ENCODE results near the gene THSD7A. TPM values are rescaled to one million over a fixed set of nuclear protein-coding genes. Genes with fewer than 3 reads are reported as not detected.

The THSD7A gene
- total and polyA plus RNA-seq, 10 of the 15 experiments (the other 5 are each of a cell fraction or from before 2014, with no cell fraction given): 0.03 to 0.09 (median 0.03) TPM; not detected in 7

DNA sequence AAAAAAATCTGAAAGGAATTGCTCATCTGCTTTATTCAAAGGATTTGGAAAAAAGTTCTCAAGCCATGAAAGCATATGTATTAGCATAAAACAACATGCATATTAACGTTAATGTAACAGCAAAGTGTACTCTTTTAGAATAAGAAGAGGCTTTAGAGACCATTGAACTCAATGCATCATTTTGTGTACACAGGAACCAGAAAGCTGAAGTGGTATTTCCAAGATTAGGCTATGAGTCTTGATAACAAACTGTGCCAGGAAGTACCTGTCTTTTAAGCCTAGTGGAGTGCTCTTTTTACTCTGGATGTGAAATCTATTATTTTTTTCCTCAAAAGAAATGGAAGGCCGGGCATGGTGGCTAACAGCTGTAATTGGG is 164.2 kb downstream of the THSD7A start:
- CTCF ChIA-PET: no interaction called here

DNA sequence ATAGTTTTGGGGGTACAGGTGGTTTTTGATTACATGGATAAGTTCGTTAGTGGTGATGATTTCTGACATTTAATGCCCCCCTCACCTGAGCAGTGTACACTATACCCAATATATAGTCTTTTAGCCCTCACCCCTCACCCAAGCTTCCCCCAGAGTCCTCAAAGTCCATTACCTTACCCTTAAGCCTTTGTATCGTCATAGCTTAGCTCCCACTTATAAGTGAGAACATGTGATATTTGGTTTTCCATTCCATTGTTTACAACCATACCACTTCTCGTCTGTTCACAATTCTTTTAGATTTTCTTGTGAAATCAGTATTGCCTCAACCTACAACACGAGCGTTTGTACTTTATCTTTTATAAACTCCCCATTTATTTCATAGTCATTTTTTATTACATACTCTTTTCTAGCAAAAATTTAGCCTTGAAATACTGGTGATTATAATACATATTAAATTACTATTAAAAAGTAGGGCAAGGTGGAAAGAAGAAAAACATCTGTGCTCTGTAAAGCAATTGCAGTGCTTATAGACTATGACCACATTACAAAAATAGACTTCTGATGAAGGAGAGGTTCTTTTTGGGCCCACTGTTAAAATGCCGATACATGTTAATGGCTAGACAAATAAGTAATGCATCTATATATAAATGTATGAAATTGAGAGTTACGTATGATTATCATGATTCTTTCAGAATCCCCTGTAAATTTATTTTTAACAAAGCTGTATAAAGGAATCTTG is 164.8 kb downstream of the THSD7A start:
- Histone ChIP-seq H3K27ac (ENCODE audit: control insufficient read depth, insufficient read depth) (no peak overlapping the region), H3K9ac (ENCODE audit: control insufficient read depth, insufficient read depth, low read length) (no peak overlapping the region), H3K79me2 (ENCODE audit: control insufficient read depth, insufficient read depth, low read length) (no peaks in the 10 kb centered on the region), H3K36me3 (ENCODE audit: control insufficient read depth in 2 of 2, insufficient read depth in 2 of 2, low read length in 1 of 2) (no peaks in the 10 kb centered on the region), H3K9me3 (replicated peaks; ENCODE audit: control insufficient read depth, insufficient read depth, low read length) (no peaks in the 10 kb centered on the region), H4K20me1 (ENCODE audit: control insufficient read depth, insufficient read depth) (no peaks in the 10 kb centered on the region), H3K4me1 (ENCODE audit: control insufficient read depth, insufficient read depth, low read length) (no peaks in the 10 kb centered on the region), H2AFZ (ENCODE audit: control insufficient read depth, low read depth, low read length) (no peak overlapping the region), H3K4me3 (no peak overlapping the region), H3K4me2 (ENCODE audit: control insufficient read depth, insufficient read depth) (no peak overlapping the region), H3K27me3 (replicated peaks in 1 of 2; ENCODE audit: control insufficient read depth in 2 of 2, insufficient read depth in 2 of 2, low read length in 1 of 2) (no peaks in the 10 kb centered on the region)
- WGBS (ENCODE audit: insufficient coverage, insufficient replicate concordance, low lambda C conversion rate, missing lambda C conversion rate): 12% methylated on average over 7 of the region's 7 CpGs
- CTCF ChIA-PET: no interaction called here
- intact Hi-C loops (cut with micrococcal nuclease; ENCODE audit: unreplicated experiment): no loop called here
- POLR2A ChIA-PET: no interaction called here
- no peak for FAIRE-seq
- DNase-seq (ENCODE audit: low read depth, low spot score): no peak
- in situ Hi-C loops (cut with MboI): no loop called here
- TF ChIP-seq JUND (IDR thresholded peaks at IDR 0.05; ENCODE audit: low read depth, low read length): no peak
- no peak for TF ChIP-seq RELA (IDR thresholded peaks at IDR 0.05; ENCODE audit: borderline replicate concordance, partially characterized antibody)
- TF ChIP-seq NRF1 (conservative IDR thresholded peaks at IDR 0.05; ENCODE audit: low read depth, low read length): no peak
- no peak for TF ChIP-seq ZSCAN29 (IDR thresholded peaks at IDR 0.05)
- no peak for TF ChIP-seq PAX8 (IDR thresholded peaks at IDR 0.05)
- no peak for TF ChIP-seq ZZZ3 (IDR thresholded peaks at IDR 0.05; ENCODE audit: control insufficient read depth, insufficient read length, low read depth)
- BruUV-seq (replicated peaks): no TSS peak
- RAD21 ChIA-PET (ENCODE audit: unreplicated experiment): no interaction called here
- no peak for ATAC-seq
- SMC1A ChIA-PET (ENCODE audit: uncharacterized antibody, unreplicated experiment): no interaction called here

More for the DNA sequence above, 164.2 kb downstream of the THSD7A start:
- Histone ChIP-seq H3K9ac (ENCODE audit: control insufficient read depth, insufficient read depth, low read length) (no peak overlapping the region), H3K9me3 (replicated peaks; ENCODE audit: control insufficient read depth, insufficient read depth, low read length) (no peaks in the 10 kb centered on the region), H3K27me3 (replicated peaks in 1 of 2; ENCODE audit: control insufficient read depth in 2 of 2, insufficient read depth in 2 of 2, low read length in 1 of 2) (no peaks in the 10 kb centered on the region), H2AFZ (ENCODE audit: control insufficient read depth, low read depth, low read length) (no peak overlapping the region), H3K4me2 (ENCODE audit: control insufficient read depth, insufficient read depth) (no peak overlapping the region), H3K27ac (ENCODE audit: control insufficient read depth, insufficient read depth) (no peak overlapping the region), H3K4me3 (no peak overlapping the region), H3K4me1 (ENCODE audit: control insufficient read depth, insufficient read depth, low read length) (no peaks in the 10 kb centered on the region), H3K36me3 (ENCODE audit: control insufficient read depth in 2 of 2, insufficient read depth in 2 of 2, low read length in 1 of 2) (no peaks in the 10 kb centered on the region), H4K20me1 (ENCODE audit: control insufficient read depth, insufficient read depth) (no peaks in the 10 kb centered on the region), H3K79me2 (ENCODE audit: control insufficient read depth, insufficient read depth, low read length) (no peaks in the 10 kb centered on the region)
- in situ Hi-C loops (cut with MboI) (no loop called here), intact Hi-C loops (cut with micrococcal nuclease; ENCODE audit: unreplicated experiment) (no loop called here)
- DNase-seq (ENCODE audit: low read depth, low spot score): no peak
- RAD21 ChIA-PET (ENCODE audit: unreplicated experiment): no interaction called here
- no peak for TF ChIP-seq PAX8 (IDR thresholded peaks at IDR 0.05)
- TF ChIP-seq KDM1A (IDR thresholded peaks at IDR 0.05; ENCODE audit: borderline replicate concordance): no peak
- TF ChIP-seq FOXM1 (IDR thresholded peaks at IDR 0.05; ENCODE audit: low read depth, low read length): no peak
- no peak for TF ChIP-seq SPI1 (IDR thresholded peaks at IDR 0.05; ENCODE audit: borderline replicate concordance, insufficient read depth, low read depth, low read length)
- no peak for TF ChIP-seq NFYA (IDR thresholded peaks at IDR 0.05; ENCODE audit: borderline replicate concordance, low read depth, low read length)
- no peak for TF ChIP-seq CBFB (IDR thresholded peaks at IDR 0.05; ENCODE audit: low read depth)
- TF ChIP-seq, protein P1, sequence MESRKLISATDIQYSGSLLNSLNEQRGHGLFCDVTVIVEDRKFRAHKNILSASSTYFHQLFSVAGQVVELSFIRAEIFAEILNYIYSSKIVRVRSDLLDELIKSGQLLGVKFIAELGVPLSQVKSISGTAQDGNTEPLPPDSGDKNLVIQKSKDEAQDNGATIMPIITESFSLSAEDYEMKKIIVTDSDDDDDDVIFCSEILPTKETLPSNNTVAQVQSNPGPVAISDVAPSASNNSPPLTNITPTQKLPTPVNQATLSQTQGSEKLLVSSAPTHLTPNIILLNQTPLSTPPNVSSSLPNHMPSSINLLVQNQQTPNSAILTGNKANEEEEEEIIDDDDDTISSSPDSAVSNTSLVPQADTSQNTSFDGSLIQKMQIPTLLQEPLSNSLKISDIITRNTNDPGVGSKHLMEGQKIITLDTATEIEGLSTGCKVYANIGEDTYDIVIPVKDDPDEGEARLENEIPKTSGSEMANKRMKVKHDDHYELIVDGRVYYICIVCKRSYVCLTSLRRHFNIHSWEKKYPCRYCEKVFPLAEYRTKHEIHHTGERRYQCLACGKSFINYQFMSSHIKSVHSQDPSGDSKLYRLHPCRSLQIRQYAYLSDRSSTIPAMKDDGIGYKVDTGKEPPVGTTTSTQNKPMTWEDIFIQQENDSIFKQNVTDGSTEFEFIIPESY (IDR thresholded peaks at IDR 0.05): no peak
- SMC1A ChIA-PET (ENCODE audit: uncharacterized antibody, unreplicated experiment): no interaction called here
- no TSS peak for BruUV-seq (replicated peaks)
- no peak for FAIRE-seq
- POLR2A ChIA-PET: no interaction called here
- 0% methylated on average over 2 of the region's 2 CpGs for WGBS (ENCODE audit: insufficient coverage, insufficient replicate concordance, low lambda C conversion rate, missing lambda C conversion rate)
- ATAC-seq: no peak
